OCI-LY7 (cell line): ENCODE data around the gene TOP3A.

ENCODE experiments used
- EZH2phosphoT487 ChIP-seq: fragments of 200-600 bp; sonication (generic); IDR thresholded peaks from 2 replicates; pipeline ENCODE4 v1.6.1; 2018; ENCODE audit warnings: low read depth, borderline replicate concordance, mild to moderate bottlenecking, mixed run types, antibody characterized with exemption, low read length, moderate library complexity, mixed read lengths
- TF ChIP-seq, protein P1 (sequence below): fragments of 200-600 bp; sonication (generic); conservative IDR thresholded peaks from 2 replicates; pipeline ENCODE4 v1.5.1; 2014; ENCODE audit warnings: mild to moderate bottlenecking, antibody characterized with exemption, low read length, moderate library complexity, mixed read lengths

DNA sequence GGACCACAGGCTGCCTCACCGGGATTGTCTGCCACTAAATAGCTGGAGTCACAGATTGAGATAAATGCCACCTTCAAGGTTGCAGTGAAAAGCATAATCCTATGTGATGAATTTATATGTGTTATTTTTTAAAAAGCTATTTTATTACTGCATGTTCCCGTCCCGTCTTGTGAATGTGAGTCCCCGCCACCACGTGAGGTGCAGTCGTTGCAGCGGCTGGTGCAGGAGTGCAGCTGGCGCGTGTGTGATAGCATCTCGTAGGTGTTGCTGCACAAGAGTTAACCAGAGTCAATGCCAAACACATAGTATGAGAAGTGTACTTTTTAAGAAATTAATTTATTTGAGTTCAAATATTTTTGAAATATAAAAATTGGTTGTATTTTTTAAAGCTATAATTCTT, 12.8 kb upstream of the TOP3A start:
- TF ChIP-seq, protein P1, sequence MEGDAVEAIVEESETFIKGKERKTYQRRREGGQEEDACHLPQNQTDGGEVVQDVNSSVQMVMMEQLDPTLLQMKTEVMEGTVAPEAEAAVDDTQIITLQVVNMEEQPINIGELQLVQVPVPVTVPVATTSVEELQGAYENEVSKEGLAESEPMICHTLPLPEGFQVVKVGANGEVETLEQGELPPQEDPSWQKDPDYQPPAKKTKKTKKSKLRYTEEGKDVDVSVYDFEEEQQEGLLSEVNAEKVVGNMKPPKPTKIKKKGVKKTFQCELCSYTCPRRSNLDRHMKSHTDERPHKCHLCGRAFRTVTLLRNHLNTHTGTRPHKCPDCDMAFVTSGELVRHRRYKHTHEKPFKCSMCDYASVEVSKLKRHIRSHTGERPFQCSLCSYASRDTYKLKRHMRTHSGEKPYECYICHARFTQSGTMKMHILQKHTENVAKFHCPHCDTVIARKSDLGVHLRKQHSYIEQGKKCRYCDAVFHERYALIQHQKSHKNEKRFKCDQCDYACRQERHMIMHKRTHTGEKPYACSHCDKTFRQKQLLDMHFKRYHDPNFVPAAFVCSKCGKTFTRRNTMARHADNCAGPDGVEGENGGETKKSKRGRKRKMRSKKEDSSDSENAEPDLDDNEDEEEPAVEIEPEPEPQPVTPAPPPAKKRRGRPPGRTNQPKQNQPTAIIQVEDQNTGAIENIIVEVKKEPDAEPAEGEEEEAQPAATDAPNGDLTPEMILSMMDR = no peak
- TF ChIP-seq EZH2phosphoT487 = no peak
